Subcutaneous abdominal adipose tissue (tissue), 5 donors: Measurements from ENCODE around the gene NFE2.
"Not testable (repeated sequence)": the region's sequence is repeated elsewhere in the genome, so short reads cannot be mapped to it uniquely, and the experiment has no call there.

Source experiments
- H3K27ac ChIP-seq: one replicate; pipeline ENCODE4 v1.7.0; 2013; ENCODE audit warnings: low read depth, mild to moderate bottlenecking, inconsistent platforms, low read length, moderate library complexity
- H3K27me3 ChIP-seq, 5 donors: one replicate each; pipeline ENCODE4 v1.7.0; 2013; ENCODE audit warnings: low read length in 5 of 5, inconsistent platforms in 1 of 5; ENCODE audit not compliant: control insufficient read depth in 5 of 5, insufficient read depth in 4 of 5
- H3K36me3 ChIP-seq, 5 donors: one replicate each; pipeline ENCODE4 v1.7.0; 2013; ENCODE audit warnings: low read length in 5 of 5; ENCODE audit not compliant: control insufficient read depth in 5 of 5, insufficient read depth in 5 of 5
- H3K4me1 ChIP-seq, 5 donors: one replicate each; pipeline ENCODE4 v1.7.0; 2013; ENCODE audit warnings: low read length in 5 of 5, mild to moderate bottlenecking in 3 of 5, moderate library complexity in 1 of 5; ENCODE audit not compliant: control insufficient read depth in 5 of 5, insufficient read depth in 5 of 5
- H3K4me3 ChIP-seq, 5 donors: one replicate each; pipeline ENCODE4 v1.7.0; 2013; ENCODE audit warnings: low read length in 5 of 5, low read depth in 1 of 5
- H3K9ac ChIP-seq, 5 donors: one replicate each; pipeline ENCODE4 v1.7.0; 2013; ENCODE audit warnings: low read length in 5 of 5, mild to moderate bottlenecking in 4 of 5, moderate library complexity in 3 of 5
- H3K9me3 ChIP-seq, 5 donors: one replicate each; pipeline ENCODE4 v1.7.0; 2013; ENCODE audit warnings: low read length in 5 of 5; ENCODE audit not compliant: control insufficient read depth in 5 of 5
- donor health status: healthy.
- donor health status: healthy.
- donor health status: healthy.
- donor health status: healthy.
- donor health status: healthy.

Gene NFE2

GRCh38 chr12:54333420-54334034 is 32.7 kb upstream of the NFE2 start:
- Histone ChIP-seq H3K4me3 (no peak overlapping the region), H3K9me3 (no peaks in the 10 kb centered on the region), H3K9ac (no peak overlapping the region), H3K4me1 (peaks cover 3 to 44% (median 25%) of the 10 kb centered on the region in 5 donors), H3K36me3 (peaks cover 0 to 5% (median 3%) of the 10 kb centered on the region in 5 donors), H3K27ac (no peak overlapping the region), H3K27me3 (no peaks in the 10 kb centered on the region)

GRCh38 chr12:54331461-54331860 is 30.6 kb upstream of the NFE2 start:
- Histone ChIP-seq H3K27ac (no peak overlapping the region), H3K4me1 (peaks cover 0 to 35% (median 15%) of the 10 kb centered on the region in 5 donors)

DNA sequence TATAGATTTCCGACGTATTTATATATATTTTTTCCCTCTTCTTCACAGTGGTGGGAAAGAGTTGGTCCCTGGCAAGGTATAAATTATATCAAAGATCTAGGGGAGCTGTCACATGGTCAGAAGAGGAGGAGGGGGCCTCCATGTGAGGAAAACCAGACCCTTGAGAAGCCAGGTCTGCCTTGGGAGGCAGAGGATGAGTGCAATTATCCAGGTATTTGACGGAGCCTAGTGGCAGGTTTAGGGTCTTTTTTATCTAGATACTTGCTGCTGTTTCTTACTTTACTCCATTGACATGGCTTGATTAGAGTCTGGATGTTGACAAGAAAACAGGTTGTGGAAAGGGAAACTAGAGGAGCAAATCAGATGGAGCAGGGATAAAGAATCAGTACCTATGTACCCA is 29.6 kb upstream of the NFE2 start:
- no peak overlapping the region for H3K4me3 ChIP-seq
- H3K27ac ChIP-seq: no peak overlapping the region
- no peaks in the 10 kb centered on the region for H3K9me3 ChIP-seq
- H3K9ac ChIP-seq: peak overlapping the region in 1 of 5 donors; percentile 48
- H3K36me3 ChIP-seq: peaks cover 0 to 6% (median 3%) of the 10 kb centered on the region in 5 donors
- no peaks in the 10 kb centered on the region for H3K27me3 ChIP-seq
- peaks cover 0 to 42% (median 22%) of the 10 kb centered on the region in 5 donors for H3K4me1 ChIP-seq

More at GRCh38 chr12:54331461-54331860, 30.6 kb upstream of the NFE2 start:
- Histone ChIP-seq H3K9me3 (no peaks in the 10 kb centered on the region), H3K4me3 (no peak overlapping the region), H3K36me3 (peaks cover 0 to 6% (median 3%) of the 10 kb centered on the region in 5 donors), H3K9ac (no peak overlapping the region), H3K27me3 (no peaks in the 10 kb centered on the region)

DNA sequence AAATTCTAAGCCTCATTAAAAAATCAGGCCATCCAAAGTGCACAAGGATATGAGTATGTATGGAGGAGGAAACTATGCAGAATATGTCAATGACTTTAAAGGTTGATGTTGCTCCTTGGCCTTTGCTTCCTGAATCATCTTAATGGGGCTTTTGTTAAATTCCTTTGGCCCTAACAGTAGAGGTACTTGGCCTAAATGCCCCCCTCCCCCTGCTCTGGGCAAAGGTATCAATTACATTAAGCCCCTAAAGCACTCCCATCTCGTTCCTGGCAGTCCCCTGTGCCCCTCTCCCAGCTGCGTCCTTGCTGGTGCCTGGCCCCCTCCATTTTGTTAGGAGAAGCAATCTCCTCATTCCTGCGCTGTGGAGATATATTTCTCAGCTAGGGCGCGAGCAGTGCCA is 28.9 kb upstream of the NFE2 start:
- Histone ChIP-seq H3K36me3 (peaks cover 0 to 6% (median 3%) of the 10 kb centered on the region in 5 donors), H3K4me1 (peaks cover 0 to 43% (median 25%) of the 10 kb centered on the region in 5 donors), H3K27ac (no peak overlapping the region), H3K9ac (no peak overlapping the region), H3K9me3 (no peaks in the 10 kb centered on the region), H3K4me3 (no peak overlapping the region), H3K27me3 (no peaks in the 10 kb centered on the region)

DNA sequence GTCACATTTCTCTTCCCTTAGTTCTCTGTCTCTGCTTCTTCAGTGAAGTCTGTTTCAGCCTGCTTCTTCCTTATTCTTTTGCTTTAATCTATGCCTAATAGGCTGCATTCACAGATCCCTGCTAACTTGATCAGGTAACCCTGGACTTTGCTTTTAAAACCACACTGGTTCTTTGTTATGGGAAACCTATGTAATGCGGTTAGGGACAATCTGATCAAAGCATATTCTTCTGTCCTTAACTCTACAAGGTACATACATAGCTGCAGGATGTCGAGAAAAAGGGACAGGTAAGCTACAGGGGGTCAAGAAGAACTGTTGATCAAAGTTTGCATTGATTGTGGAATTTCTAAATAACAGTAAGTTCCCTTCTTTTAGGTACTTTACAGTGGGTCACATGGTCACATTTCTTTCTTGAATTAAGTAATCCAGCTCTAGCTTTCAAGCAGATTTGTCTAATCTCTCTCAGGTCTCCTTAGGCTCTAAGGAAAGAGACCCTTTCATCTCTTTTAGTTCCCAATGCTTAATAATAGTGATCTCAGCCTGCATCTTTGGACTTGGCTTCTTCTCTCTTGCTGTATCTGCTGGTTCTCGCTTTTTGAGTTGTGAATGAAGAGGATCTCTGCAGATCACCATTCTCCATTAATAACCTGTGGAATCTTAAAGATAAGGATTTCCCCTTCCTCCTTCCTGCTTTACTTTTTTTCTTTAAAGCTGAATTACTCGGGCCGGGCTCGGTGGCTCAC is 28.0 kb upstream of the NFE2 start:
- peaks cover 0 to 6% (median 3%) of the 10 kb centered on the region in 5 donors for H3K36me3 ChIP-seq
- no peak overlapping the region for H3K9ac ChIP-seq
- no peaks in the 10 kb centered on the region for H3K9me3 ChIP-seq
- no peak overlapping the region for H3K4me3 ChIP-seq
- H3K4me1 ChIP-seq: peaks cover 0 to 41% (median 25%) of the 10 kb centered on the region in 5 donors
- no peaks in the 10 kb centered on the region for H3K27me3 ChIP-seq
- no peak overlapping the region for H3K27ac ChIP-seq

DNA sequence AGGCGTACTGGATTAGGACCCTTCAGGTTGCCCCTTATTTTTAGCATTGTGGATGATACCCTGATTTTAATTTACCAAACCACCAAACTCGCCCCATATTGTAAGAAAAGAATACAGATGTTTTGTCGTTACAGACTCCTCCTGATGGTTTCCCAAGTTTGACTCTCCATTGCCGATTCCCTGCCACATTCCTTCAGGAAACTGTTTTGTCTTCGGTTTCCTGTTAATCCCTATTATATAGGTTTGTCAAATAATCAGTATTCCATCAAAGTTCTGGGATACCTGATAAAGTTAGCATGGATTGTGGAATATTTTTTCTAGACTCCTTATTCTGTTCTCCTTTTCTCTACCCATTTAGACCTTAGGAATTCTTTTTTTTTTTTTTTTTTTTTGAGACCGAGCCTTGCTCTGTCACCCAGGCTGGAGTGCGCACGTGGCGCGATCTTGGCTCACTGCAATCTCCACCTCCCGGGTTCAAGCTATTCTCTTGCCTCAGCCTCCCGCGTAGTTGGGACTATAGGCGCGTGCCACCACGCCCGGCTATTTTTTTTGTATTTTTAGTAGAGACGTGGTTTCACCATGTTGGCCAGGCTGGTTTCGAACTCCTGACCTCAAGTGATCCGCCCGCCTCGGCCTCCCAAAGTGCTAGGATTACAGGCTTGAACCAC is 24.8 kb upstream of the NFE2 start:
- Histone ChIP-seq H3K27ac (peak overlapping the region; percentile 79), H3K4me1 (peaks cover 0 to 30% (median 25%) of the 10 kb centered on the region in 5 donors)
- not testable (repeated sequence) for H3K36me3 ChIP-seq

GRCh38 chr12:54324617-54325441 is 24.0 kb upstream of the NFE2 start, which contains the start of gene COPZ1:
COPZ1 (plus strand) TSS chr12:54325131; CDS start chr12:54325164, 33 bp downstream.
- H3K36me3 ChIP-seq: peaks cover 0 to 6% (median 0%) of the 10 kb centered on the region in 5 donors
- peak within 1 kb of the TSS; percentile 40 to 96 (median 90) for H3K9ac ChIP-seq
- peaks cover 0 to 30% (median 23%) of the 10 kb centered on the region in 5 donors for H3K4me1 ChIP-seq
- no peaks in the 10 kb centered on the region for H3K9me3 ChIP-seq
- H3K27me3 ChIP-seq: no peaks in the 10 kb centered on the region
- H3K4me3 ChIP-seq: peak within 1 kb of the TSS; percentile 89 to 100 (median 98)
- H3K27ac ChIP-seq: peak within 1 kb of the TSS; percentile 79

More for the DNA sequence above, 24.8 kb upstream of the NFE2 start:
- not testable (repeated sequence) for H3K27me3 ChIP-seq, H3K9me3 ChIP-seq
- H3K9ac ChIP-seq: peak overlapping the region; percentile 40 to 96 (median 90)
- peak overlapping the region; percentile 89 to 100 (median 98) for H3K4me3 ChIP-seq

- Histone ChIP-seq H3K9me3 (no peaks in the 10 kb centered on the region), H3K27ac (no peak overlapping the region), H3K4me3 (no peak overlapping the region), H3K4me1 (peaks cover 0 to 13% (median 11%) of the 10 kb centered on the region in 5 donors), H3K27me3 (no peaks in the 10 kb centered on the region), H3K9ac (no peak overlapping the region), H3K36me3 (no peaks in the 10 kb centered on the region)
Measured at GRCh38 chr12:54321363-54321762, 20.5 kb upstream of the NFE2 start.

DNA sequence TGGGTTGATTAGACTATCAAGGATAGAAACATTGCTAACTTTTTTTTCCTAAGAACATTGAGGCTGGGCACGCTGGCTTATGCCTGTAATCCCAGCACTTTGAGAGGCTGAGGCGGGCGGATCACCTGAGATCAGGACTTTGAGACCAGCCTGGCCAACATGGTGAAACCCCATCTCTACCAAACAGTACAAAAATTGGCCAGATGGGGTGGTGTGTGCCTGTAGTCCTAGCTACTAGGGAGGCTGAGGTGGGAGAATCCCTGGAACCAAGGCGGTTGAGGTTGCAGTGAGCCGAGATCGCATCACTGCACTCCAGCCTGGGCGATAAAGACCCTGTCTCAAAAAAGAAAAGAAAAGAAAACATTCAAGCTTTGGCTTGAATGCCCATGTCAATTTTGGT is 11.5 kb upstream of the NFE2 start:
- not testable (repeated sequence) for H3K4me1 ChIP-seq, H3K36me3 ChIP-seq

More for the DNA sequence above, 11.5 kb upstream of the NFE2 start:
- not testable (repeated sequence) for H3K27ac ChIP-seq, H3K4me3 ChIP-seq, H3K27me3 ChIP-seq, H3K9me3 ChIP-seq, H3K9ac ChIP-seq
